AG09309 (cell line): ENCODE measurements around the gene RHBDD1.

Experiments
- DNase-seq: peaks from one replicate; pipeline ENCODE4 v3.0.0-alpha.2; 2010; ENCODE audit warnings: low read depth
- H3K4me3 ChIP-seq: 2 replicates; pipeline ENCODE4 v1.5.1; 2011; ENCODE audit warnings: mild to moderate bottlenecking, low read depth, low read length, moderate library complexity; ENCODE audit not compliant: control insufficient read depth
- CTCF ChIP-seq: IDR thresholded peaks from 2 replicates; pipeline ENCODE4 v1.5.1; 2011; ENCODE audit warnings: mild to moderate bottlenecking, low read depth, low read length, inconsistent platforms; ENCODE audit not compliant: insufficient read depth, control insufficient read depth; ENCODE audit errors: missing control alignments

RHBDD1 gene

GRCh38 chr2:226970362-226970761, 134.5 kb downstream of the RHBDD1 start:
- no peak overlapping the region for H3K4me3 ChIP-seq
- no peak for DNase-seq
- no peak for TF ChIP-seq CTCF

DNA sequence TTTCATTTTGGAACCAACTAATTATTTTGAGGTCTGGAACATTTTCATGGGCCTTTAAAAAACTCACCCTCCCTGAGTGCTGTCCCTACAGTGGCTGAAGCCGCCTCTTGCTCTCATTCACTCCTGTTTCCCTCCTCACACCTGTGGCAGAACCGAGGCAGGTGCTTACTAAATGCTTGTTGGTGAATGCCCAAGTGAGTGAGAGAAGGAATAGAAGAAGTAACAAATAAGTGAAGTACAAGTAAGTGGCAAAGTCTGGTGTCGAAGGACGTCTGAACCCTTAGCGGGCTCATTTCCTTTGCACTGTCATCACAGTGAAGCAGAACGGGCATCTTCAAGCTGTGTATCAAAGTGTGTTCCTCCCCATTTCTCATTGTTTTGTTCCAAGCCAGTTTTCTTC, 135.2 kb downstream of the RHBDD1 start:
- no peak overlapping the region for H3K4me3 ChIP-seq
- DNase-seq: no peak
- TF ChIP-seq CTCF: no peak

DNA sequence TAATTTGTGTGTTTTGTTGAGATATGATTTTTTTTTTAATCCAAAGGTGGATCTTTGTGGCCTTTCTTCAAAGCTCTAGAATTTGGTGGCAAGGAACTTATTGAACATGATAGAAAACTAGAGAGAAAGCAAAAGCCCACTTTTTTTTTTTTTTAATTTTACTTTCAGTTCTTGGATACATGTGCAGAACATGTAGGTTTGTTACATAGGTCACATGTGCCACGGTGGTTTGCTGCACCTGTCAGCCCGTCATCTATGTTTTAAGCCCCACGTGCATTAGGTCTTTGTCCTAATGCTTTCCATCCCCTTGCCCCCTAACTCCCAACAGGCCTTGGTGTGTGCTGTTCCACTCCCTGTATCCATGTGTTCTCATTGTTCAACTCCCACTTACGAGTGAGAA, 135.9 kb downstream of the RHBDD1 start:
- TF ChIP-seq CTCF: no peak
- no peak overlapping the region for H3K4me3 ChIP-seq
- DNase-seq: no peak

- no peak for DNase-seq
- no peak for TF ChIP-seq CTCF
- H3K4me3 ChIP-seq: no peak overlapping the region
Measured at GRCh38 chr2:226973816-226974215, 138.0 kb downstream of the RHBDD1 start.

- no peak overlapping the region for H3K4me3 ChIP-seq
- no peak for TF ChIP-seq CTCF
- DNase-seq: no peak
Measured at GRCh38 chr2:226977775-226978190, 141.9 kb downstream of the RHBDD1 start.

DNA sequence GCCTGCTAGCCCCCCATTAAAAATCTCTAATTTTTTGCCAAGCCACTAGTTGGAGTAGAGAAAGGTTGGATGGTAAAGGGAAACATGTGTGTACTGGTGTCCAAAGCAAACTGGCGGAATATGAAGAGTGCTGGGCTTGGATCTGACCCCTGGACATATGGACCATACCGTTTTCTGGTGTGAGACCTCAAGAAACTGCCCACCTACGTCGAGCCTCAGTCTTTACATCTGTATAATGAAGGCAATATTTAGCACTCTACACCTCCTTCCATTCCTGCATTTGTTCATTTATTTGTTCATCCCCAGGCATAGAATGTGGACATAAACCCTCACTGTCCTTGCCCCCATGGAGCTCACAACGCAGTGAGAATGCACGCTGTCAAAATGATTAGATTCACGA, 142.4 kb downstream of the RHBDD1 start:
- no peak overlapping the region for H3K4me3 ChIP-seq
- no peak for TF ChIP-seq CTCF
- DNase-seq: no peak

DNA sequence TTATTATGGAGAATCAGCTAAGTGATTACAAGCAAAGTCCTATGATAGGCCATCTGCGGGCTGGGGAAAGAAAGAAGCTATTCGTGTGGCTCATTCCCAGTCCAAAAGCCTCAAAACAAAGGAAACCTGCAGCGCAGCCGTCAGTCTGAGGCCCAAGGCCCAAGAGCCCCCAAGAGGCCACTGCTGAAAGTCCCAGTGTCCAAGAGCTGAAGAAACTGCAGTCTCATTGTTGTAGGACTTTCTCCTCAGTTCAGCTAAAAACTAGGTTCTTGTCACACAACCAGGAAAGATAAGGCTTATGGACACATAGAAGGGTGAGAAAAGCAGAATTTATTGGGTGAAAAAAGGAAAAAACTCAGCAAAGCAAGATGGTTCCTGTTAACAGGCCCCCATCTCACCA, 143.2 kb downstream of the RHBDD1 start:
- DNase-seq: no peak
- no peak for TF ChIP-seq CTCF
- H3K4me3 ChIP-seq: no peak overlapping the region
